GM19438 (cell line): ENCODE data around the gene ATXN7.
A peak's percentile ranks its signal among the peaks of the same experiment; 100 is the strongest.

Source experiments
- ATAC-seq: cut with Tn5 transposase; IDR thresholded peaks from one replicate; pipeline ENCODE4 v1.9.1; 2021; ENCODE audit warnings: low read depth; ENCODE audit not compliant: unreplicated experiment

Gene ATXN7

GRCh38 chr3:63900459-63900858 is 36.8 kb downstream of the ATXN7 start:
- no peak for ATAC-seq

GRCh38 chr3:63905731-63906620 is 42.3 kb downstream of the ATXN7 start:
- ATAC-seq, result no peak

DNA sequence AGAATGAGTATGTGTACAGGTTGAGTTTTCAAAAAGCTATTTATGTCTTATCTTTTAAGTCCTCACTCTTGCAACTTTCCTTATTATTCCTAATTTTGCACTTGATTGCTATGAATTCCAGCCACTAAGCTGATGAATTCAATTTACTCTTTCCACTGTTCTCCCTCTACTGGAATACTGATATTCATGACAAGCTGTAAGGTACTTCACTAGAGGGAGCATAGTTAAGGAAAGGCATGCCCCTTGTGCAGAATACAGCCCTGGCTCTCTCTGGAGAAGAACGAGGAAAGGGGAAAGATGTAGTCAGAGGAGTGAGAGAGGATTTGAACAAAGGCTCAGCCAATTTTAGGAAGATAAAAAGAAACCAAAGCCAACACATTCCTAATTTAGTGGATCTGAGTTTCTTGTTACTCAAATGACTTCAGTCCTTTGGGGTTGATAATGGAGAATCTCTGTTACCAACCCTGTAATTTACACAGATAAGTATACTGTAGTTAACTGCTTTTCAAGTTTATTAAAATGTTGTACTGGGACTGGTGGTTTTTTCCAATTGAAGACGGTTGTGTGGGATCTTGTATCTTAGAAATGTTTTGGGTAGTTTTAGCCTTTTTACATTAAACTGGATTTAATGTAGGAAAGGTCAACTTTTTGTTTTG is 44.5 kb downstream of the ATXN7 start:
- ATAC-seq, result no peak

GRCh38 chr3:63908776-63909175 is 45.1 kb downstream of the ATXN7 start:
- no peak for ATAC-seq

DNA sequence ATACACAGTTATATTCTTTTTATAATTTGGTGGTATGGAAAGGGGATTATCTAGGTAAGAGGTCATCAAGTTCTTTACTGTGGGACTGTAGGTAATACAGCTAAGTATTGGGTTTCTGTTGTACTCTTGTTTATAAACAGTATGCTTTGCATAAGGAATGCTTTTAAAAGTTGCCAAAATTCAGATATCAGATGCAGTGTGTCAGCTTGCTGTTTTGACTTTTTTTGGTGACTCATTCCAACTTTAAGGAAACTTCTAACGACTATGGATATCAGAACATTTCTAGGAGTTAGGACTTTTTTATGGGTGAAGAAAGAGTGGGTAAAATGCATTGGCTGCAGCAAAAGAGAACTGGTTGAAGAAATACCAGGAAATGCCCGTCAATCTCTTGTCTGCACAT is 45.8 kb downstream of the ATXN7 start:
- no peak for ATAC-seq

DNA sequence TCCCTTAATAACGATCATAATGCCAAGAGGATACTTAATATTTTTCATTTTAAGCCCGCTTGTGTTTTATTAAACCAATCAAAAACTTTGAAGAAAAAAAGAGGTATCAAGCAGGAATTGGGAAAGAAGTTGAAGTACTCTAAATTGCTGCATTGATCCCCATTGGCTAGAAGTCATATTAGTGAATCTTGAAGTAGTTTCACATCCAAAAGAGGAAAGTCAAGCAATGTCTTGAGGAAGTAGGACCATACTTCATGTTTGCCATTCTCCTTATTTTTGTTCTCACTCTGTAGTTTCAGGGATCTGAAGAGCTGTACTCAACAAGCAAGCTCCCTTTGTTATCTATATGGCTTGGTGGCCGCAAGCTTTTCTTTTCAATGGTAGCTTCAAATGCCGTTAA is 46.3 kb downstream of the ATXN7 start:
- no peak for ATAC-seq

DNA sequence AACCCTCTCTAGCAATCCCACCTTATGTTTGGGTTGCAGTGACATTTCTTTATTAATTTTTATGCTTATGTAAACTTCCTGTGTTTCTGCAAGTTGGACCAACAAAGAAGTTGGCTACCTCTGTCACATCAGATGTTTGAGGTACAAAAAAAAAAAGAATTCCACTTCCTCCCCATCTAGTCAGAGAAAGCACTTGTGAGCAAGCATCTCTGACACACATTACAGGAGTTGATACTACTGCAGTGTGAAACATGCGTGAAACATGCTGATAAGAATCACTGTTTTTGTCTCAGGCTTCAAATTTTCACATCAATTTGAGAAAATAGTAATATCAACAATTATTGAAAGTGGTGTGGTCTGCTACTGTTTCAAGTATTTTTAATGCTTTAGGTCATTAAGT is 47.2 kb downstream of the ATXN7 start:
- ATAC-seq, result no peak

DNA sequence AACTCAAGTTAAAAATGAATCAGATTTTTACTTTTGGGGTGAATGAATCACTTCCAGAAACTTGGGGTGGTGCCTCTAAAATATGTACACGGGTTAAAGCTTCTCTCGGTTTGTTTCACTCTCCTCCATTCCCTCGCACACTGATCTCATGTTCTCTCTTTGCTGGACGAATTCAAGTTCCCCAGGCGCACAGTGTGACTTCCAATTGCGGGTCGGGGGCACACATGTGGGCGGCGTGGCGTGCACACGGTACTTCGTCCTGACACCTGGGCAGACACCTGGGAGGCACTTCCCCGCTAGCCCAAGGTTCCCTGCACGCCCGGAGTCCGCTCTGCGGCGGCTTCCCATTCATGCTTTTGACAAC is 47.8 kb downstream of the ATXN7 start:
- no peak for ATAC-seq

DNA sequence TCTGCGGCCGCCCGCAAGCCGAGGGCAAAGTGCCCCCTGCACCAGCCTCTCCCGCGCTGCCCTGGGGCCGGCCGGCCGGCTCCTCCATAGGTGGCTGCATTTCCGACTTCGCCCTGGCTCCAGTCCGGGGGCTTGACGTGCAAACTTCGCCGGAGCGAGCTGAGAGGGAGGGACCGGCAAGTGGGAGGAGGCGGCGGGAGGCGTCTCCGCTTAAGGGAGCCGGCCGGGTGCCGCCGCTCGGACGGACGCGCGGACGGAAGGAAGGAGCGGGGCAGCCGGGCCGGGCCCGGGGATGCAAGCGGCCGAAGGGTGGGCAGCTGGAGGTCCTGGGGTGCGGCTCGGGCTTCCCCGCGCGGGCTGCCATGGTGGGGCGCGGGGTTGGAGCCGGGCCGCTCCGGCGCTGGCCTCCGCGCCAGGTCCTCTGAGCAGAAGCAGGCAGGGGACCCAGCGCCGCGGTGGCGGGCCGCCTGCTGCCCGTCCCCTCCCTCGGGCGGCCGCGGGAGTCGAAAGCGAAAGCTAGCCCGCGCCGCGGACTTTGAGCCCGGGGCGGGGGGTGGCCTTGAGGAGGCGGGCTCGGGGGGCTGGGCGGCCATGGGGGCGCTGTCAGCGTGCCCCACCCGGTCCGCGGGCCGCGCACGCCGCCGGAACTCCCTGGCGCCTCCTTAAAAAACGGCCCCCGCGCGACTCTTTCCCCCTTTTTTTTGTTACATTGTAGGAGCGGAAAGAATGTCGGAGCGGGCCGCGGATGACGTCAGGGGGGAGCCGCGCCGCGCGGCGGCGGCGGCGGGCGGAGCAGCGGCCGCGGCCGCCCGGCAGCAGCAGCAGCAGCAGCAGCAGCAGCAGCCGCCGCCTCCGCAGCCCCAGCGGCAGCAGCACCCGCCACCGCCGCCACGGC is 48.5 kb downstream of the ATXN7 start, which contains the start of gene SCAANT1:
TSS of gene SCAANT1 (minus strand) at position 511 of the 895 bp plus-strand sequence.
- ATAC-seq, result peak; percentile 75

DNA sequence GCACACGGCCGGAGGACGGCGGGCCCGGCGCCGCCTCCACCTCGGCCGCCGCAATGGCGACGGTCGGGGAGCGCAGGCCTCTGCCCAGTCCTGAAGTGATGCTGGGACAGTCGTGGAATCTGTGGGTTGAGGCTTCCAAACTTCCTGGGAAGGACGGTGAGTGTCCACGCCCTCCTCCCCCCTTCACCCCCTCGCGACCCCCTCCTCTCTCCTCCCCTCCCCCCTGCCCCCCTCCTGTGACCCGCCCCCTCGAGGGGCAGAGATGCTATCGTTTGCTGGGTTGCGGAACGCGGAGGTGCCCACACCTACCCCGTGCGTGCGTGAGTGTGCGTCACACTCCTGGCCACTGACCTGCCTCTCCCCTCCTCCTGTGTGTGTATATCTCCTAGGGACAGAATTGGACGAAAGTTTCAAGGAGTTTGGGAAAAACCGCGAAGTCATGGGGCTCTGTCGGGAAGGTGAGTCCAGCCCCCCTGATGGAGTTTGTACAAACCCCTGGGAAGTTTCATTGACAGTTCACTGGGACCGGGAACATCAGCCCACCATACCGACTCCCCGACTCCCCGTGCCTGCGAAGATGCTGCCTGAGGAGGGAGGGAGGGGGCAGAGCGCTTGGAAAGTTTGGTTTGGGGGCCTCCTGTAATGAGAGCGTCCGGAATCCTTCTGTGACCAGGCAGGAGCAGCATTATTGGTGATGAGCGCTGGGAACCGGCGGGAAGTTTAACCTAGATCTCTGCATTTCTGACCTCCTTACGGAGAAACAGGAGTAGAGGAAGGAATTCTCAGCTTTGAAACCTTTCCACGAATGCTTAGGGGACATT is 49.3 kb downstream of the ATXN7 start:
- peak; percentile 13 for ATAC-seq

DNA sequence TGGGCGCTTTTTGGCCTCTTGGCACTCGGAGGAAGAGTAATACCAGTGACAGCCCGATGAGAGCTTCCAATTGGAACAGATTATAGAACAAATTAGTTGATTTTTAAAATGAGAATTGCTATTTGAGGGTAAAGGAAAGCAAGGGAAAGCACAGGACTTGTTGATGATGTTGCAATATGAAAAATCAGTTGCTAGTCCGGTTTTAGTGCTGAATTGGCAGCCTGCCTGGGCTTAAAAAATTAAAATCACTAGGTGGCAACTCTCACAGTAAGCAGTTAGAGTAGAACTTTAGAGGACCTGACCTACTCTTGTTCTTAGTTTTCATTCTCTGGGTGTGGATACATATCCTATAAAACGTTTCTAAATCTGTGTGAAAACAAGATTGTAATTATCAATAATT is 50.6 kb downstream of the ATXN7 start:
- no peak for ATAC-seq

GRCh38 chr3:63918321-63918720 is 54.7 kb downstream of the ATXN7 start:
- no peak for ATAC-seq

DNA sequence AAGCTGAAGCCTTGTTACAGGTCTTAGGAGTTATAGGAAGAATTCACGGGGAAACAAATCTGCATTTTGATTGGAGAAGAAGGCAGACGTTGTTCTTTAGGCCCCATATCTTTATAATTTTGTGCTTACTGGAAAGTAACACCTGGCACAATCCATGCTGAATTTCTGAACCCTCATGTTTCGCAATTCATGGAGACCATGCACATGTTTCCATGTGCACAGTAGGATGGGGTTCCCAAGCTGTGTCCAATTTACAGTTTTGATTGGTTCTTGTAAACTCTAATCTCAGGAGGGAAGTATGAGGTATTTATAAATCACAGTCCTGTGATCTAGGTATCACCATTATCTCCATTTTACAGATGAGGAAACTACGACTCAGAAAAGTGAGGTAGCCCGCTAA is 56.3 kb downstream of the ATXN7 start:
- ATAC-seq, result no peak

- peak; percentile 83 for ATAC-seq
These were observed 58.2 kb downstream of the ATXN7 start for GRCh38 chr3:63921741-63922482.

DNA sequence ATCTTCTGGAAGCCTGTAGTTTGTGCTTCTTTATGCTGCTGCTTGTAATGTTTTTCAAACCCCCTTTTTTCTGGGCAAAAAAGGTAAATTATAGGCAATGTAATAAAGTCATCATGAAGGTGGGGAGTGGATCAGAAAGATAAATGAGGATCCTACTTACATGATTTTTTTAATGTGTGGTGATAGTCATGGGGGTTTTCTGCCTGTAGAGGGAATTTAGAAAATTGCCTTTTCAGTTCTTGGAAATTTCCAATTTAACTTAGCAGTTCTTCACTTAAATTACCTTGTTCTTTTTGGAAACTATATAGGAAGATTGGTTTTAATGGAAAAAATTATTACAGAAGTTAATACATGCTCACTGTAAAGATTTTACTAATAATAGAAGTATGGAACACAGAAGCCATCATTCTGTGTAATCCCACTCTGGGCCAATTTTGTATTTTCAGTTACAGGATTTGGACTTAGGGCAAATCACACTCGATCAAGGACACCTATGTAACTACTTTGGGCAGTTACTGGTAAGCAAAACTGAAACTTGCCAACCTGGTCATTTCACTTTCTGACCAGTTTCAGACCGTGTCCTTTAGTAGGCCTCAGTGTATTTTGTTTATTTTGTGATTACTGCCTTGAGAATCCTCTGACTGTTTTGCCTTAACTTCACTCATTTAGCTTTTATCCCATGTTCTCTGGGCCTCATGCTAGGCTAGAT is 59.0 kb downstream of the ATXN7 start:
- no peak for ATAC-seq

DNA sequence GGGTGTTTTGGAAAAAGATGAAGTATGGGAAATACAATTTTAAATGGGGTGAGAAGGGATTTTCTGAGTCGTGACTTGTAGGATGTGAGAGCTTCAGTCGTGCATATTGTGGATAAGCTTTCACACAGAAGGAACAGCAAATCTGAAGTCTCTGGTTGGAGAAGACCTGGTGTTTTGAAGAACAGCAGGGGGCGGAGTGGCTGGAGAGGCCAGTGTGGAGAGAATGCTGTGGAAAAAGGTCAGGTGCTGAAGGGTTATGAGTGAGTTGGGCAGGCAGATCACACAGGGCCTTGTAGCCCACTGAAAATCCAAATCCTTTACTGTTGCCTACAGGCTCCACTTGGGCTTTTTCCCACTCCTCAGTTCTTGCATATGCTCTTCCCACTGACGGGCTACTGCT is 62.6 kb downstream of the ATXN7 start:
- no peak for ATAC-seq

- no peak for ATAC-seq
These were observed 64.0 kb downstream of the ATXN7 start for GRCh38 chr3:63927422-63928280.

GRCh38 chr3:63931290-63931689 is 67.6 kb downstream of the ATXN7 start:
- ATAC-seq, result no peak
